GM08714 (cell line): Measurements from ENCODE around the gene SLC35E1.
A peak's percentile ranks its signal among the peaks of the same experiment; 100 is the strongest.
"Not testable (repeated sequence)": the region's sequence is repeated elsewhere in the genome, so short reads cannot be mapped to it uniquely, and the experiment has no call there.

Source experiments
- H3K4me3 ChIP-seq: fragments of 200-500 bp; sonication (Bioruptor generic); 2 replicates; pipeline ENCODE4 v1.5.1; 2014; ENCODE audit warnings: mild to moderate bottlenecking, low read length, inconsistent platforms
- ZNF274 ChIP-seq: IDR thresholded peaks from 2 replicates; pipeline ENCODE4 v1.6.1; 2012; ENCODE audit warnings: mild to moderate bottlenecking, low read depth, low read length

The SLC35E1 gene

DNA sequence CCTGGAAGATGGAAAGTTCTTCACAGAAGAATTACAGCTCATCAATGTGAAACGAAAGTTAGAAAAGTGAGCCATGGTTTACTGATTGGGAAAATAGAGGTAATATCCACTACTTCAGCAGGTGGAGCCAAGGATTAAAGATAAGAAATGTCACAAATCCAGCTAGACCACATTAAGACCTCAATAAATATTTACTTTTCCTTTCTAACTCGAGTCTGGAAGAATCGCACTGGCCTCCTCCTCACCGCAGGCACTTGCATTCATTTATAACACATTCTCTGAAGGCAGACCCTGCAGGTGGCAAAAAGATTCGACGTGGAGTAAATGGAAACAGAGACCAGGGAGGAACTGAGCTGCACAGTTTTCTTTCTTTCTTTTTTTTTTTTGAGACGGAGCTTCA lies 7.4 kb downstream of the SLC35E1 start:
- H3K4me3 ChIP-seq: no peak overlapping the region
- TF ChIP-seq ZNF274: no peak

- H3K4me3 ChIP-seq: no peak overlapping the region
- no peak for TF ChIP-seq ZNF274
Observed at GRCh38 chr19:16562608-16563025, 9.6 kb downstream of the SLC35E1 start.

DNA sequence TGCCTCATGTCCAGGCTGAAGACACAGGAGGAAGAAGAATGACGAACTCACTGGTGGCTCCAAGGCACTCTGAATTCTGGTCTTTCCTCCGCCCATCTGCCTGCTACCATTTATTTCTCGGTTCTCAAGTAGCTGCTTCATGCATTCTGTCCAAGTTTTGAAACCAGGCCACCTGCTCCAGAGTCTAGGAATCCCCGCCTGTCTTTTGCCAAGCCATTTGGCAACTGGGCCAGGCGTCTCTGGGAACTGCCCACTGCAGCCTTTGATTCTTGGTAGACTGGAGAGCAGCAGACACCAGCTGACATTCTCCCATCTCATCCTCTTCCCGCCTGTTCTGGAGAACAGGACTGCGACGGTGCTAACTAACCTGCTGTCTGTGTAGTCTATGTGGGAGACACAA lies 10.8 kb downstream of the SLC35E1 start:
- TF ChIP-seq ZNF274: no peak
- no peak overlapping the region for H3K4me3 ChIP-seq

DNA sequence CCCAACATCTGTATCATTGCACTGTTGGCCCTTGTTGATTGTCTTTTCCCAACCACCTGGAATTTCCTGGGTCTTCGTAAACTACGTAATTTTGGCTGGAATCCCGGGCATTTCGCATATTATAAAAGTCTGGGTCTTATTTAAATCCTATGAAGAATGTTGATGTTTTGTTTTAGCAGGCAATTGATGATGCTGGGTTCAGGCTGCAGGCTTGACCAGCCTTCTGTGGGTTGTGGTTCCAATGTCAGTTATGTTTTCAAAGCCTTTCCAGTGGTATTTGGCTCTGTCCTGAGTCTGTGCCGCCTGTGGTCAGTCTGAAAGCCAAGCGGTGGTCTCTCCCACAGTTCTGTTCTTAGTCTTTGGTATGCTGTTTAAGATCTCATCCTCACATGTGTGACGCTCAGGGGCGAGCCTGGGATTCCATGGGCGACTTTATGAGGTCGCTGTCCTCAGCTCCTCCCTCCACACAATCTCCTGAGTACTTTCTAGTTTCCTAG lies 12.4 kb downstream of the SLC35E1 start:
- no peak for TF ChIP-seq ZNF274
- H3K4me3 ChIP-seq: no peak overlapping the region

DNA sequence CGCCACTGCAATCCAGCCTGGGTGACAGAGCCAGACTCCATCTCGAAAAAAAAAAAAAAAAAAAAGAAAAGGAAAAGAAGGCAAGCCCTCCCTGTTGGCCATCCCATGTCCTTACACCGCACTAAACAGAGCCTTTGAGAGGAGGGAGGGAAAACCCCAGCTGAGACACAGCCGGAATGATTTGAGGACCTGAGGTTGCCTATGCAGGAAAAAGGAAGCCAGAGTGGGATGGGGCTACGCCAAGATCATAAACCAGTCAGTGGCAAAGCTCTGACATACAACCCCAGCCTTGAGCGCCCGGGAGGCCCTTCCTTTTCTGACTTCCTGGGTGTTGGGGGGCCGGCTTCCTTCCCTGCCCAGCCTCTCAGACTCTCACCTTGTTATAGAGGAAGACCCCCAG lies 17.4 kb downstream of the SLC35E1 start:
- no peak overlapping the region for H3K4me3 ChIP-seq
- no peak for TF ChIP-seq ZNF274

- H3K4me3 ChIP-seq: not testable (repeated sequence)
Observed at GRCh38 chr19:16551902-16552301, 20.3 kb downstream of the SLC35E1 start.

DNA sequence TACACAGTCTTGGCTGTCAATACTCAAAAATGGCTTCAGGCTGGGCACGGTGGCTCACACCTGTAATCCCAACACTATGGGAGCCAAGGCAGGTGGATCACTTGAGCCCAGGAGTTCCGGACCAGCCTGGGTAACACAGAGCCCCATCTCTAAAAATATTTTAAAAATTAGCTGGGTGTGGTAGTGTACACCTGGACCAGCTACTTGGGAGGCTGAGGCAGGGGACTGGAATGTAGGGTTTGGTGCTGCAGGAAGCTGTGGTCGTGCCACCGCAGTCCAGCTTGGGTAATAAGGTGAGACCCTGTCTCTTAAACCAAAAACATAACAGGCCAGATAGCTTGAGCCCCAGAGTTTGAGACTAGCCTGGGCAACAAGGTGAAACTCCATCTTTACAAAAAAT lies 23.3 kb downstream of the SLC35E1 start:
- no peak for TF ChIP-seq ZNF274

GRCh38 chr19:16544473-16545231 lies 27.6 kb downstream of the SLC35E1 start:
- no peak overlapping the region; the same call in 1 of the 2 replicates for H3K4me3 ChIP-seq
- TF ChIP-seq ZNF274: no peak

More for the DNA sequence above, 23.3 kb downstream of the SLC35E1 start:
- no peak overlapping the region for H3K4me3 ChIP-seq

DNA sequence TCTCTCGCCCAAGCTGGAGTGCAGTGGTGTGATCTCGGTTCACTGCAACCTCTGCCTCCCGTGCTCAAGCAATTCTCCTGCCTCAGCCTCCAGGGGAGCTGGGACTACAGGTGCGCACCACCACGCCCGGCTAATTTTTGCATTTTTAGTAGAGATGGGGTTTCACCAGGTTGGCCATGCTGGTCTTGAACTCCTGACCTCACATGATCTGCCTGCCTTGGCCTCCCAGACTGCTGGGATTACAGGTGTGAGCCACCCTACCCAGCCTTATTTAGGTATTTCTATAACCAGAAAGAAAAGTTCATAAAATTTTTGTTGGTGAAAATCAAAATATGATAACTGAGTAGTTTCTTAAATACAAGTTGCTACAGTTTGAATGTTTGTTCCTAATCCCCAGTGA lies 28.5 kb downstream of the SLC35E1 start:
- peak overlapping the region; percentile 87; the same call in 1 of the 2 replicates for H3K4me3 ChIP-seq

DNA sequence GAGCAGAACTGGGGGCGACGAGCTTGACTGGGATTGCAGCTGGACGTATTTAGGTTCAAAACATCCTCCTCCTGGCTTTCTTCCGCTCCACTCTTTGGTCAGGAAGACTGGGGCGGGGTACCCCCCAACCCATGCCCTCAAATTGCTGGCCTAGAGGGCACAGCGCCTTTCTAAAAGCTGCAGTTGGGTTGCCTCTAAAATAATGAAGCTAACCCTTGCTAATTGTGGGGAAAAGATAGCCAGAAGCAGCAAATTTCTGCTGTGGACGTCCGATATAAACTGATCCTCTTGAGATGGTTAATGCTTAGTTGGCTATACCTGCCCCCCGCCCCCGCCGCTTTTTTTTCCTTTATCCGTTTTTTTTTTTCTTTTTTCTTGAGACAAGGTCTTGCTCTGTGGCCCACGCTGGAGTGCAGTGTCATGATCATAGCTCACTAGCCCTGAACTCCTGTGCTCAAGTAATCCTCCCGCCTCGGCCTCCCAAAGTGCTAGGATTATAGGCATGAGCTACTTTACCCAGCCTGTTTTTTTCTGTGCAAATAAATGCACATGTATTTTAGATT lies 29.2 kb downstream of the SLC35E1 start:
- peak overlapping the region; percentile 87 for H3K4me3 ChIP-seq
- no peak for TF ChIP-seq ZNF274

GRCh38 chr19:16542045-16542909 lies 29.9 kb downstream of the SLC35E1 start, which contains the start of gene CHERP:
Gene CHERP (minus strand): TSS chr19:16542437. CDS start chr19:16542378, 59 bp downstream.
- no peak for TF ChIP-seq ZNF274
- H3K4me3 ChIP-seq: peak within 1 kb of the TSS; percentile 87

GRCh38 chr19:16541526-16542044 lies 30.6 kb downstream of the SLC35E1 start:
- no peak for TF ChIP-seq ZNF274
- H3K4me3 ChIP-seq: peak overlapping the region; percentile 87

- TF ChIP-seq ZNF274: no peak
- peak overlapping the region; percentile 87 for H3K4me3 ChIP-seq
Observed at GRCh38 chr19:16540948-16541347, 31.3 kb downstream of the SLC35E1 start.

DNA sequence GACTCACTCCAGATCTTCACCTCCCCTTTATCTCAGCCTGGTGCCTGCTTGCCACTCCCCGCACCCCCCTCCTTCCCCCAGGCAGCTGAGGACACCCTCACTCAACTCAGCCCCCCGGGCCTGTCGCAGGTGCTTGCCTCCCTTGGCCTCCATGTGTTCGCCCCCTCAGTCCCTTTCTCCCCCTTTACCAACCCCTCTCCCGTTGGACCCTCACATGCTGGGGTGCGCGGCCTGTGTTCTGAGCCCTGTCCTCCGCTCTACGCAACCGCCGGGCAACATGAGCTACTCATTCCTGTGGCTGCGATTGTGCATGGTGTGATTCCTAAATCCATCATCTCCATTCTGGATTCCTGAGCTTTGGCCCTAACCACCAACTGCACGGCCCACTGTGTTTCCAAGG lies 35.1 kb downstream of the SLC35E1 start:
- no peak for TF ChIP-seq ZNF274

More for the DNA sequence above, 35.1 kb downstream of the SLC35E1 start:
- no peak overlapping the region for H3K4me3 ChIP-seq
